ENCODE measurements around the gene C4orf46.
"Not testable (repeated sequence)": the region's sequence is repeated elsewhere in the genome, so short reads cannot be mapped to it uniquely, and the experiment has no call there.

C4orf46 gene

GRCh38 chr4:158669310-158669709, 2.4 kb downstream of the C4orf46 start:
- DNase-seq (ENCODE audit: low read depth): no peak
- TF ChIP-seq CTCF (IDR thresholded peaks at IDR 0.05; ENCODE audit: insufficient read depth, low read depth, low read length, missing control alignments): no peak
- no peak overlapping the region for H3K4me3 ChIP-seq (ENCODE audit: low read length)

- DNase-seq (ENCODE audit: low read depth): peak; percentile 26
- no peak overlapping the region for H3K4me3 ChIP-seq (ENCODE audit: low read length)
- TF ChIP-seq CTCF (IDR thresholded peaks at IDR 0.05; ENCODE audit: insufficient read depth, low read depth, low read length, missing control alignments): peak; percentile 68
Observed at GRCh38 chr4:158667651-158668198, 4.0 kb downstream of the C4orf46 start.

- H3K4me3 ChIP-seq (ENCODE audit: low read length): no peak overlapping the region
- no peak for TF ChIP-seq CTCF (IDR thresholded peaks at IDR 0.05; ENCODE audit: insufficient read depth, low read depth, low read length, missing control alignments)
- DNase-seq (ENCODE audit: low read depth): no peak
Observed at GRCh38 chr4:158666892-158667291, 4.8 kb downstream of the C4orf46 start.

GRCh38 chr4:158664806-158665205, 6.9 kb downstream of the C4orf46 start:
- TF ChIP-seq CTCF (IDR thresholded peaks at IDR 0.05; ENCODE audit: insufficient read depth, low read depth, low read length, missing control alignments): no peak

GRCh38 chr4:158663707-158664625, 7.7 kb downstream of the C4orf46 start:
- not testable (repeated sequence) for DNase-seq (ENCODE audit: low read depth)

More at GRCh38 chr4:158664806-158665205, 6.9 kb downstream of the C4orf46 start:
- H3K4me3 ChIP-seq (ENCODE audit: low read length): no peak overlapping the region
- DNase-seq (ENCODE audit: low read depth): no peak

GRCh38 chr4:158663255-158663654, 8.4 kb downstream of the C4orf46 start:
- not testable (repeated sequence) for DNase-seq (ENCODE audit: low read depth); H3K4me3 ChIP-seq (ENCODE audit: low read length)

More at GRCh38 chr4:158663707-158664625, 7.7 kb downstream of the C4orf46 start:
- H3K4me3 ChIP-seq (ENCODE audit: low read length): not testable (repeated sequence)

- TF ChIP-seq CTCF (IDR thresholded peaks at IDR 0.05; ENCODE audit: insufficient read depth, low read depth, low read length, missing control alignments): no peak
- DNase-seq (ENCODE audit: low read depth): no peak
Observed at GRCh38 chr4:158657291-158657690, 14.4 kb downstream of the C4orf46 start.

GRCh38 chr4:158656439-158656838, 15.2 kb downstream of the C4orf46 start:
- TF ChIP-seq CTCF (IDR thresholded peaks at IDR 0.05; ENCODE audit: insufficient read depth, low read depth, low read length, missing control alignments): no peak
- no peak overlapping the region for H3K4me3 ChIP-seq (ENCODE audit: low read length)
- DNase-seq (ENCODE audit: low read depth): no peak

More at GRCh38 chr4:158657291-158657690, 14.4 kb downstream of the C4orf46 start:
- H3K4me3 ChIP-seq (ENCODE audit: low read length): no peak overlapping the region

All from epithelial cell of esophagus (primary cell).